KMS-11 (cell line): ENCODE data around the gene FOXN3.
"Not testable (repeated sequence)": the region's sequence is repeated elsewhere in the genome, so short reads cannot be mapped to it uniquely, and the experiment has no call there.

Experiments
- H2AFZ ChIP-seq: fragments of 200-600 bp; sonication (generic); 2 replicates; pipeline ENCODE4 v1.6.1; 2016; ENCODE audit warnings: antibody characterized with exemption, mixed run types, low read depth
- H3K27ac ChIP-seq: fragments of 200-600 bp; sonication (generic); 2 replicates; pipeline ENCODE4 v1.6.1; 2016; ENCODE audit warnings: mild to moderate bottlenecking, mixed run types
- H3K27me3 ChIP-seq: fragments of 200-600 bp; sonication (generic); 2 replicates; pipeline ENCODE4 v1.6.1; 2017; ENCODE audit warnings: mild to moderate bottlenecking, low read depth, mixed run types, moderate library complexity; ENCODE audit not compliant: insufficient read depth
- H3K36me3 ChIP-seq: fragments of 200-600 bp; sonication (generic); 2 replicates; pipeline ENCODE4 v1.6.1; 2017; ENCODE audit warnings: mild to moderate bottlenecking, mixed run types; ENCODE audit not compliant: insufficient read depth
- H3K4me1 ChIP-seq: fragments of 200-600 bp; sonication (generic); 2 replicates; pipeline ENCODE4 v1.6.1; 2016; ENCODE audit warnings: mild to moderate bottlenecking, low read depth, mixed run types; ENCODE audit not compliant: poor library complexity, severe bottlenecking
- H3K4me2 ChIP-seq: fragments of 200-600 bp; sonication (generic); 2 replicates; pipeline ENCODE4 v1.7.0; 2016; ENCODE audit warnings: mild to moderate bottlenecking, mixed run types
- H3K4me3 ChIP-seq: fragments of 200-600 bp; sonication (generic); IDR thresholded peaks from 2 replicates; pipeline ENCODE4 v1.6.1; 2017; ENCODE audit warnings: low read depth, low read length, mixed read lengths; ENCODE audit not compliant: insufficient read depth
- H3K79me2 ChIP-seq: fragments of 200-600 bp; sonication (generic); 2 replicates; pipeline ENCODE4 v1.6.1; 2016; ENCODE audit warnings: low read depth, mixed run types; ENCODE audit not compliant: insufficient read depth
- H3K9ac ChIP-seq: fragments of 200-600 bp; sonication (generic); 2 replicates; pipeline ENCODE4 v1.6.1; 2016; ENCODE audit warnings: mild to moderate bottlenecking, mixed run types
- H4K20me1 ChIP-seq: fragments of 200-600 bp; sonication (generic); 2 replicates; pipeline ENCODE4 v1.6.1; 2016; ENCODE audit warnings: mild to moderate bottlenecking, mixed run types; ENCODE audit not compliant: insufficient read depth
- TF ChIP-seq, protein P1 (sequence below): fragments of 200-600 bp; sonication (generic); conservative IDR thresholded peaks from 2 replicates; pipeline ENCODE4 v1.6.1; 2017; ENCODE audit warnings: low read depth, mild to moderate bottlenecking, antibody characterized with exemption, low read length, moderate library complexity, mixed read lengths

FOXN3 gene

GRCh38 chr14:89205137-89205740, 211.8 kb downstream of the FOXN3 start:
- H3K4me2 ChIP-seq: no peak overlapping the region
- no peak overlapping the region for H3K9ac ChIP-seq
- no peaks in the 10 kb centered on the region for H3K27me3 ChIP-seq
- no peaks in the 10 kb centered on the region for H4K20me1 ChIP-seq
- H3K4me3 ChIP-seq: no peak overlapping the region
- no peak overlapping the region for H2AFZ ChIP-seq
- H3K27ac ChIP-seq: no peak overlapping the region
- TF ChIP-seq, protein P1, sequence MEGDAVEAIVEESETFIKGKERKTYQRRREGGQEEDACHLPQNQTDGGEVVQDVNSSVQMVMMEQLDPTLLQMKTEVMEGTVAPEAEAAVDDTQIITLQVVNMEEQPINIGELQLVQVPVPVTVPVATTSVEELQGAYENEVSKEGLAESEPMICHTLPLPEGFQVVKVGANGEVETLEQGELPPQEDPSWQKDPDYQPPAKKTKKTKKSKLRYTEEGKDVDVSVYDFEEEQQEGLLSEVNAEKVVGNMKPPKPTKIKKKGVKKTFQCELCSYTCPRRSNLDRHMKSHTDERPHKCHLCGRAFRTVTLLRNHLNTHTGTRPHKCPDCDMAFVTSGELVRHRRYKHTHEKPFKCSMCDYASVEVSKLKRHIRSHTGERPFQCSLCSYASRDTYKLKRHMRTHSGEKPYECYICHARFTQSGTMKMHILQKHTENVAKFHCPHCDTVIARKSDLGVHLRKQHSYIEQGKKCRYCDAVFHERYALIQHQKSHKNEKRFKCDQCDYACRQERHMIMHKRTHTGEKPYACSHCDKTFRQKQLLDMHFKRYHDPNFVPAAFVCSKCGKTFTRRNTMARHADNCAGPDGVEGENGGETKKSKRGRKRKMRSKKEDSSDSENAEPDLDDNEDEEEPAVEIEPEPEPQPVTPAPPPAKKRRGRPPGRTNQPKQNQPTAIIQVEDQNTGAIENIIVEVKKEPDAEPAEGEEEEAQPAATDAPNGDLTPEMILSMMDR: no peak
- H3K4me1 ChIP-seq: no peaks in the 10 kb centered on the region
- H3K36me3 ChIP-seq: no peaks in the 10 kb centered on the region
- no peaks in the 10 kb centered on the region for H3K79me2 ChIP-seq

GRCh38 chr14:89202413-89203190, 214.4 kb downstream of the FOXN3 start:
- Histone ChIP-seq H3K4me3 (no peak overlapping the region), H4K20me1 (no peaks in the 10 kb centered on the region), H3K27me3 (no peaks in the 10 kb centered on the region), H3K4me2 (no peak overlapping the region), H3K79me2 (no peaks in the 10 kb centered on the region), H2AFZ (no peak overlapping the region), H3K36me3 (no peaks in the 10 kb centered on the region), H3K27ac (no peak overlapping the region), H3K4me1 (peaks cover 13% of the 10 kb centered on the region), H3K9ac (no peak overlapping the region)
- TF ChIP-seq, protein P1: no peak

DNA sequence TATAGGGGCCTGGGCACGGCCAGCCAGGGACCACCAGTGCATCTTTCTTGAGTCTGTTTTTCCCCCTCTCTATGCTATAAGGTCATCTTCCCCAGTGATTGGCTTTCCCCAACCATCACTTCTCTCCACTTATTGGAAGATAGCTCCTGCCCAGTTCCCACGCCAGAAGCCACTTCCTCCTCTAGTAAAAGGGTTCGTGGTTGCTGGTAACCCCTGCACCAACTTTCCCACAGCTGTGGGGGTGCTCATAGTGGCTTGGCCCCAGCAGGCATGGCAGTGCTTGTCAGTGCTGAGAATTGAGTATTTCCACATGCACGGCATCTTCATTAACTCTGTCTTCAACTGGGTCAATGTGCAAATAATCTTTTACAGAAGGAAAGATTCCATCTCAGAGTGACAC, 215.4 kb downstream of the FOXN3 start:
- Histone ChIP-seq H3K4me1 (peaks cover 13% of the 10 kb centered on the region), H3K9ac (no peak overlapping the region), H3K4me2 (no peak overlapping the region), H4K20me1 (no peaks in the 10 kb centered on the region), H3K79me2 (no peaks in the 10 kb centered on the region), H3K36me3 (no peaks in the 10 kb centered on the region), H3K27ac (no peak overlapping the region), H2AFZ (no peak overlapping the region), H3K27me3 (no peaks in the 10 kb centered on the region), H3K4me3 (no peak overlapping the region)
- TF ChIP-seq, protein P1: no peak

DNA sequence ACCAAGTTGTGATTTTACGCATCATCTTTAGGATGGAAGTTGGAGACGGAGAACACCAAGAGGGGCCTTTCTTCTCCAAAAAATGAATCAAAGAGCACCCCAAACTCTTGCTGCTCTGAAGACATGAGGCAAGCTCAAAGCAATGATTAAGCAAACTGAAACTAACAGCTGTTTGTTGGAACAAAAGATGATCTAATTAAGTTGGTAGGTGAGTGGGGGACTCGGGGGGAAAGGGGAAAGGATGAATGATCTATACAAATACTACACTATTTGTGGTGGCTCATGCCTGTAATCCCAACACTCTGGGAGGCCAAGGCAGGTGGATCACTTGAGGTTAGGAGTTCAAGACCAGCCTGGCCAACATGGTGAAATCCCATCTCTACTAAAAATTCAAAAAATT, 217.7 kb downstream of the FOXN3 start:
- not testable (repeated sequence) for H3K9ac ChIP-seq, H4K20me1 ChIP-seq, H3K36me3 ChIP-seq, H3K27me3 ChIP-seq, H3K4me2 ChIP-seq, H3K79me2 ChIP-seq, H3K4me3 ChIP-seq, H2AFZ ChIP-seq, H3K27ac ChIP-seq
- peaks cover 13% of the 10 kb centered on the region for H3K4me1 ChIP-seq
